GM18505 (cell line): ENCODE results near the gene LRRN4CL.
"Not testable (repeated sequence)": the region's sequence is repeated elsewhere in the genome, so short reads cannot be mapped to it uniquely, and the experiment has no call there.

Experiments
- ATAC-seq: cut with Tn5 transposase; IDR thresholded peaks from one replicate; pipeline ENCODE4 v1.9.1; 2021; ENCODE audit not compliant: unreplicated experiment
- POLR2A ChIP-seq: IDR thresholded peaks from 4 replicates; pipeline ENCODE4 v1.6.1; 2011; ENCODE audit warnings: borderline replicate concordance; ENCODE audit not compliant: insufficient read depth, insufficient read length; ENCODE audit errors: extremely low read depth

Gene LRRN4CL

GRCh38 chr11:62705413-62705812 lies 16.1 kb upstream of the LRRN4CL start:
- ATAC-seq: no peak
- no peak for TF ChIP-seq POLR2A

- ATAC-seq: not testable (repeated sequence)
Measured at GRCh38 chr11:62703921-62704320, 14.6 kb upstream of the LRRN4CL start.

GRCh38 chr11:62702246-62702645 lies 12.9 kb upstream of the LRRN4CL start:
- no peak for ATAC-seq
- no peak for TF ChIP-seq POLR2A

- no peak for TF ChIP-seq POLR2A
- no peak for ATAC-seq
Measured at GRCh38 chr11:62694455-62695167, 5.3 kb upstream of the LRRN4CL start.

- ATAC-seq: not testable (repeated sequence)
Measured at GRCh38 chr11:62693624-62694023, 4.3 kb upstream of the LRRN4CL start.

- ATAC-seq: no peak
- no peak for TF ChIP-seq POLR2A
Measured at GRCh38 chr11:62688491-62688890, 839 bp downstream of the LRRN4CL start.

- no peak for TF ChIP-seq POLR2A
- ATAC-seq: no peak
Measured at GRCh38 chr11:62687508-62688396, 1.6 kb downstream of the LRRN4CL start.

- TF ChIP-seq POLR2A: no peak
- ATAC-seq: no peak
Measured at GRCh38 chr11:62682518-62682917, 6.8 kb downstream of the LRRN4CL start.

- ATAC-seq: peak; percentile 50
- no peak for TF ChIP-seq POLR2A
Measured at GRCh38 chr11:62680825-62681240, 8.5 kb downstream of the LRRN4CL start.

GRCh38 chr11:62678770-62679696 lies 10.3 kb downstream of the LRRN4CL start, which contains the start of gene UBXN1:
TSS of gene UBXN1 (minus strand) at chr11:62679073. CDS start at chr11:62678923, 150 bp downstream.
- ATAC-seq: peak; percentile 59
- TF ChIP-seq POLR2A: peak; percentile 88

- no peak for TF ChIP-seq POLR2A
- ATAC-seq: no peak
Measured at GRCh38 chr11:62678433-62678769, 10.9 kb downstream of the LRRN4CL start.

GRCh38 chr11:62677714-62678113 lies 11.6 kb downstream of the LRRN4CL start:
- ATAC-seq: no peak

GRCh38 chr11:62677156-62677555 lies 12.2 kb downstream of the LRRN4CL start:
- ATAC-seq: no peak
- TF ChIP-seq POLR2A: no peak

More at GRCh38 chr11:62677714-62678113, 11.6 kb downstream of the LRRN4CL start:
- TF ChIP-seq POLR2A: no peak
